HG03139 (cell line): ENCODE data around the gene PSMD9.
A peak's percentile ranks its signal among the peaks of the same experiment; 100 is the strongest.
"Not testable (repeated sequence)": the region's sequence is repeated elsewhere in the genome, so short reads cannot be mapped to it uniquely, and the experiment has no call there.

ENCODE experiments used
- ATAC-seq: cut with Tn5 transposase; IDR thresholded peaks from one replicate; pipeline ENCODE4 v1.9.1; 2021; ENCODE audit not compliant: unreplicated experiment

PSMD9 gene, protein sequence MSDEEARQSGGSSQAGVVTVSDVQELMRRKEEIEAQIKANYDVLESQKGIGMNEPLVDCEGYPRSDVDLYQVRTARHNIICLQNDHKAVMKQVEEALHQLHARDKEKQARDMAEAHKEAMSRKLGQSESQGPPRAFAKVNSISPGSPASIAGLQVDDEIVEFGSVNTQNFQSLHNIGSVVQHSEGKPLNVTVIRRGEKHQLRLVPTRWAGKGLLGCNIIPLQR

DNA sequence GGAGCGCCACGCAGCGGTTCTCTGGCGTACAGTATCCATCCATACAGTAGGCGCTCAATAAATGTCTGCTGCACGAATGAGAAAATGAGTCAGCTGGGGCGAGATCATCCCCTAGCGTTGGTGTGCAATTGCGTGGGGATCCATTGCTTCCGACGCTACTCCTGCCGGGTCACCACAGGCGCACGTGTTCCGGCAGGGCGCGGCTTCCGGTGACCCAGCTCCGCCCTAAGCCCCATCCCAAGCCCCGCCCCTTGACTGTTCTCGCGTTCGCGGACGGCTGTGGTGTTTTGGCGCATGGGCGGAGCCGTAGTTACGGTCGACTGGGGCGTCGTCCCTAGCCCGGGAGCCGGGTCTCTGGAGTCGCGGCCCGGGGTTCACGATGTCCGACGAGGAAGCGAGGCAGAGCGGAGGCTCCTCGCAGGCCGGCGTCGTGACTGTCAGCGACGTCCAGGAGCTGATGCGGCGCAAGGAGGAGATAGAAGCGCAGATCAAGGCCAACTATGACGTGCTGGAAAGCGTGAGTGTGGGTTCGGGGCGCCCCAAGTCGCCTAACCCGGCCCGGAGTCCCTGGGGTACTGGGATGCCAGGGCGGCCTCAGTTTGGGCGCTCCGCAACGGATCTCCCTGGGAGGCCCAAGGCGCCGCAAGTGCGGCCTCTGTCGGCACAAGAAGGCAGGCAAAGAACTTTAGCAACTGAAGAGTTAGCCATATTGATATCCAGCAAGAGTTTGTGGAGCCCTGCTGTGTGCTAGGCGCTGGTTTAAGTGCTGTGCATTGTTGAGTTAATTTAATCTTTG, at the start of gene PSMD9:
TSS of gene PSMD9 (plus strand) at position 313 of the 796 bp plus-strand sequence. CDS start at position 380, 67 bp downstream.
- peak; percentile 88 for ATAC-seq

DNA sequence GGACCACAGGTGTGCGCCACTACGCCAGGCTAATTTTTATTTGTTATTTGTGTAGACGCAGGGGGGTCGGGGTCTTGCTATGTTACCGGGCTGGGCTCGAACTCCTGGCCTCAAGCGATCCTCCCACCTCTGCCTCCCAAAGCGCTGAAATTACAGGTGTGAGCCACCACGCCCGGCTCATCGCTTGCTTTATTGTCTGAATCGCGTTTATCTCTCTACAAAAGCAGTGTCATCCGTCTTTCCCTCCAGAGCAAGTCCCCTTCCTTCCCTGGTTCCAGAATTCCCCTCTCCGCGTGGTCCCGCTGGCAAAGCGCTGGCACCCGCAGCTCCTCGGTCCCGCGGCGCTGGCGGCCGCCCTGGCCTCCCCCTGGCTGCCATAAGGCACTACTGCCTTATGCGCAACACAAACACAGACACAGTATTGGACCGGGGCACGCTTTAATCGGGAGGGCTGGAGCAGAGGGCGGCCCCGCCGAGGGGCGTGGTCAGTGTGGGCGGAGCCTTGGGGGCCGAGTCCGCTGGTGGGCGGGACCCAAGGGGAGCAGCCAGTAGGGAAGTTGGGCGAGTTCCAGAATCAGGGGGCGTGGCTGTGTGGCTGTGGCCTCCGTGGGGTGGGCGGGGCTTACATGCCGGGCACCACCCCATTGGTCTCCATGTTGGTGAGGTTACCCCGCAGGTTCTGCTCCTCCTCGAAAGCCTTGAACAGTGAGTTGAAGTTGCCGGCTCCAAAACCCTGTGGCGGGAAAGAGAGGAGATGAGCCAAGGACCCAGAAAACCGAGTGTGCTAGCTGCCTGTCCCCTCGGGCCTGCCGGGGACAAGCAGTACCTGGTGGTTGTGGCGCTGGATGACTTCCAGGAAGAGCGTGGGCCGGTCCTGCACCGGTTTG, 49.2 kb upstream of the PSMD9 start:
- peak; percentile 95 for ATAC-seq

DNA sequence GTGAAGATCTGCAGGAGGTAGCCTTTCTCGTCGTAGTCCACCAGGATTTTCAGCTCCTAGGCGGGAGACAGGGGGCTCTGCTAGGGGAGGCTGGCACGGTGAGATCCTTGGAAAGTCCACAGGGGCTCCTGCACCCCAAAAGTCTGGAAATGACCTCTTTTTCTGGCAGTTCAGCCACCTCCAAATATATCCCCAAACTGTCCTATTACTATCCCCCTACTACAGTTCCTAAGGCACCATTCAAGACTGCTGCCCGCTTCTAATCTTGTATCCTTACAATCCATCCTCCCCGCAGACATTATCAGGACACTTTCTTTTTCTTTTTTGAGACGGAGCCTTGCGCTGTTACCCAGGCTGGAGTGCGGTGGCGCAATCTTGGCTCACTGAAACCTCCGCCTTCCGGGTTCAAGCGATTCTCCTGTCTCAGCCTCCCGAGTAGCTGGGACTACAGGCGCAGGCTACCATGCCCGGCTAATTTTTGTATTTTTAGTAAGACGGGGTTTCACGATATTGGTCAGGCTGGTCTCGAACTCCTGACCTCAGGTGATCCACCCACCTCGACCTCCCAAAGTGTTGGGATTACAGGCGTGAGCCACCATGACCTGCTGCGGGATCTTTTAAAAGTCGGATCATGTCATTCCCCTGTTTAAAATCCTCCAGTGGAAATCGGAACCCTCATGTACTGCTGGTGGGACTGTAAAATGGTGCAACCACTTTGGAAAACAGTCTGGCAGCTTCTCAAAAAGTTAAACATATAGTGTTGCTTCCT, 48.4 kb upstream of the PSMD9 start:
- no peak for ATAC-seq

DNA sequence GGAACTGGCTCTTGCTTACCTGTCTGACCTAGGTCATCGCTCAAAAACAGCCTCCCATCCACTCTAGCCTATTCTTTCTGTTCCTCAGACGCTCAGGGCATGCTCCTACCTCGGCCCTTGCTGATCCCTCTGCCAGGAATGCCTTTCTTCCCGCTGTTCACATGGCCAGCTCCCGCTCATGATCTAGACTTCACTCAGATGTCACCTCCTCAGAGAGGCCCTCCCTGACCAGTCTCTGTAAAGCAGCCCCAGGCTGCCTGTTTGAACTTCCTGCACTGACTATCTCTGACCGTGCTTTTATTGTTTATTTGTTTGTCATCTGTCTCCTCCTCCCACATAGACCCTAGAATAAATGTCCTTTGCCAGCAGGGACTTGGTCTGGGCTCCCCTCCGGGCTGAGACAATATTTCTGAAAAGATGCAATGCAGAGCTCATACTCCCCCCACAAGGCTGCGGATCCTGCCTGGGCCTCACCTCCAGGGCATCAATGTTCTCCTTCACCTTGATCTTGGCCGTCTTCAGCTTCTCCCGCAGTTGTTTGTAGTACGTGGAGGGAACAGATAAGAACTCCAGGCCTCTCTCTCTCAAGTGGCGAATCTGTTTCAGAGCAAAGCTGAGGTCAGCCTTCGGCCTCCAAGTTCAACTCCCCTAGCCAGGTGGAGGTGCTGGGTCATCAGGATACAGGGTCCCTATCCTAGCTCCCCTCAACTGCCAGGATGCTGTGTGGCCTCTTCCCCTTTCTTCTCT, 45.2 kb upstream of the PSMD9 start:
- no peak for ATAC-seq

DNA sequence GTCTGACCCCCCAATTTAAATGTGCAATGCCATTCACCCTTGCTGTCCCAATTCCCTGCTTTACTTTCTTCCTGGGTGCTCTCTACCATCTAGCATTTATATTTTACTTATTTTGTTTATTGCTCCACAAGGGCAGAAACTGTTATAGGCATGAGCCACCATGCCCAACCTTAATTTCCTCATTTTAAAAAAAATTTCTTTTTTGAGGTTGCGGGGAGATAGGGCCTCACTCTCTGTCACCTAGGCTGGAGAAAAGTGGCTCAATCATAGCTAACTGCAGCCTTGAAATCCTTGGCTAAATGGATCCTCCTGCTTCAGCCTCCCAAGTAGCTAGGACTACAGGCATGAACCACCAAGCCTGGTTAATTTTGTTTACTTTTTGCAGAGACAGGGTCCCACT, 42.9 kb upstream of the PSMD9 start:
- no peak for ATAC-seq

DNA sequence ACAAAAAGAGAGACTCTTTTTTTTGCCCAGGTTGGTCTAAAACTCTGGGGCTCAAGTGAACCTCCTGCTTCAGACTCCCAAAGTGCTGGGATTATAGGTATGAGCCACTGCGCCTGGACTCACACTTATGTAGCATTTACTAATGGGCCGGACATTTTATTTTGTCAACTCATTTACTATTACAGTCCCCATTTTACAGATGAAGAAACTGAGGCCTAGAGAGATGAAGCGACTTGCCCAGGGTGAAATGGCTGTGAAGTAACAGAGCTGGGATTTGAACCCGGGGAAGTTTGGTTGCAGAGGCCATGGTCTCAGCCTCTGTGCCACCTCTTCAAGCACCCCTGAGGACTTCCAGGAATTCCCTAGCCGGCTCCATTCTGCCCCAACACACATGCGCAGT, 39.4 kb upstream of the PSMD9 start:
- no peak for ATAC-seq

DNA sequence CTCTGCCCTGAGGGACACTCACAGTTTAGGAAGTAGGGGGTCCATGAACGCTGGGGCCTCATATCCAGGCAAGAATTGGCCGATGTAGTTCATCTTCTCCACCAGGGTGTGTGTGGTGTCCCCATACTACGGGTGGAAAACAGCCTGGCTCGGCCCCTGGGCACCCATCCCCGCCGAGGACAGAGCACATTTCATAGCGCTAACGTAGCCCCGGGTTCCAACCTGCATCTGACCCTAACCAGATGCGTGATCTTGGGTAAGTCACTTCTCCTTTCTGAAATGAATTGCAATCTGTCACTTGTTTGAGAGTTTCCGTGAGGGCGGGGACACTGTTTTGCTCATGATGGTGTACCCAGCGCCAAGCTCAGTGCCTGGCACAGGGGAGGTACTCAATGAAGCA, 38.9 kb upstream of the PSMD9 start:
- no peak for ATAC-seq

DNA sequence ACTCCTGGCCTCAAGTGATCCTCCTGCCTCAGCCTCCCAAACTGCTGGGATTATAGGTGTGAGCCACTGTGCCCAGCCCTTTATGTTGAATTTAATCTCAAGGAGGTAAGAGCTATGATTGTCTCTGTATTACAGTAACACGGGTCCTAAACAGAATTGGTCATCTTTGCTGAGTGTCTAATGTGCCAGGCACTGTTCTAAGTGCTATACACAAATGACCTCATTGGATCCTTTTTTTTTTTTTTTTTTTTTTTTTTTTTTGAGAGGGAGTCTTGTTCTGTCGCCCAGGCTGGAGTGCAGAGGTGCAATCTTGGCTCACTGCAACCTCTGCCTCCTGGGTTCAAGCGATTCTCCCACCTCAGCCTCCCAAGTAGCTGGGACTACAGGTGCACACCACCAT, 36.2 kb upstream of the PSMD9 start:
- not testable (repeated sequence) for ATAC-seq

DNA sequence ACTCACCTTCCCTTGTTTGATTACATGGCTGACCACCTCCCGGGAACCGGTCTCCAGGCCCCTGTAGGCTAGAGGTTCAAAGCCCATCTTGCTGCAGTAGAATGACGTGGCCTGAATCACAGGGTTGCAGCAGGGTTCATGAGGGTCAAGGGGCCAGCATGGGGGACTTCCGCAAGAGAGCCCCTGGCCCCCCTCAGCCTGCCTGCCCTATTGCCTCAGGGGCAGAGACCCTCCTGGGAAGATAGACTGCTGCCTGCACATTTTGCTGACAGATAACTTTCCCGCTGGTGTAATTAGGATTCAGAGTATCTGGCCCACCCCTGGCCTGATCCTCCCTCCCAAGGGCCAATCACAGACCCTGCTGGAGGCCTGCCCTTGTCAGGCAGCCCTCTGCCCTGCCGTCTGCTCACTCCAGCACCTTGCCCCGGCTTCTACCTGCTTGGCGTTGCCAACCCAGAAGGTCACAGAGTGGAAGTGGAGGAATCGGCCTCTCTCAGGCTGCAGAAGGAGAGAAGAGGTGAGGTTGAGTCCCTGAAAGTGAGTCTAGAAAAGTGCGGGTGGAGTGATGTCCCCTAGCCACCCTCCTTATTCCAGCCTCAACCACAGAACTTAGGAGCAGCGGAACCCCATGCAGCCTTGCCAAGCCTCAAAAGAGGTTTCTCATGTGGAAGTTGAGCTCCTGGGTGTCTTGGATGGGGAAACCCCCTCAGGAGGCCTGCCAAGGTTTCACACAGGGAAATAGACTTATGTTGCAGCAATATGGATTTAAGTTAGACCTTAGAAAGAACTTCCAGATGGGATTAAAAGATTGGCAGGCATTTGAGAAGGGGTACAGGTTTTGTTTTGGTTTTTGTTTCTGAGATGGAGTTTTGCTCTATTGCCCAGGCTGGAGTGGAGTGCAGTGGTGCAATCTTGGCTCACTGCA, 31.0 kb upstream of the PSMD9 start:
- no peak for ATAC-seq

DNA sequence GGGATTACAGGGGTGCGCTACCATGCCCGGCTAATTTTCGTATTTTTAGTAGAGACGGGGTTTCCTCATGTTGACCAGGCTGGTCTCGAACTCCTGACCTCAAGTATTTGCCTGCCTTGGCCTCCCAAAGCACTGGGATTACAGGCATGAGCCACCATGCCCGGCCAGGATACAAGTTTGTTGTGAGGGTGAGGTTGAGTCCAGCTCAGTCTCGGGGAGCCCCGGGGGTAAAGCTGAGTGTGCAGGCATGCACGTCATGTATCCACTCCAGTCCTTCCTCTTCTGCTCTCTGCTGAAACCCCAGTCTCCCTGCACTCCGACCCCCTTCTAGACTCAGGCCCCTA, 30.3 kb upstream of the PSMD9 start:
- no peak for ATAC-seq

DNA sequence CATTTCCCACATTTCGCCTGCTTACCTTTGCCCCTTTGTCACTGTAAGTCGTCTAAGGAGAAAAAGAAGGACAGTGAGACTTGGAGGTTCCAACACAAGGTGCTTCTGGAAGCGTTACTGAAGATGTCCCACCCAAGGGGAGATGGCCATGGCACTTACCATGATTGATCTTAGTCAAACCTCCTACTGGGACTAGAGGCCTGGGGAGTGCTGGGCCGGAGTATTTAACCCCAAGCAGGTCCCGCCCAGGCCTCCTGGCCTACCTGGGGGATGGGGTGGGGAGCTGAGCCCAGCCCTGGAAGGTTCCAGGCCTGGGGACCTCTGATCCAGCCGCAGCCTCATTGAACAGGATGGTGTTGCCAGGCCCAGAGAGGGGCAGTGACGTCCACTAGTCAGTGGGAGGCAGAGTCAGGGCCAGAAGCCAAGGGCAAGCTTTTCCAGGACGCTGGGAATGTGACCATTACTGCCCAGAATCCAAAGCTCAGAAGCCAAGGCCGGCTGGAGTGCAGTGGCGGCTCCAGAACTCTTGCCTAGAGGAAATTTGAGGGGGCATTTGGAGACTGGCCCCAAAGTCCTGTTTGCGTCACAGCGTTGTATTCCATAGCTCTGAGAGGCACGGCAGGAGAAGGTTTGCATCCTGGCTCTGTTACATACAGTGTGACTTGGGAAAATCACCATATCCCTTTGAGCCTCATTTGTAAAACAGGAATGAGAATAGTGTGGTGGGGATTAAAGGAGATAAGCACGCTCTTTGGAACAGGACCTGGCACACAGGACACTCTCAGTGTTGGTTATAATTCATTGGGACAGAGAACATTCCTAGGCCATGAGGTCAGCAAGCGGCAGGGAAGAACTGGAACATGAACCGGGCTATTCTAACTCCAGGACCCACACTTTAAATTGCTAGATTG, 29.7 kb upstream of the PSMD9 start, which contains the start of gene HPD:
TSS of gene HPD (minus strand) at position 198 of the 911 bp plus-strand sequence. CDS start at position 162, 36 bp downstream.
- ATAC-seq: no peak

DNA sequence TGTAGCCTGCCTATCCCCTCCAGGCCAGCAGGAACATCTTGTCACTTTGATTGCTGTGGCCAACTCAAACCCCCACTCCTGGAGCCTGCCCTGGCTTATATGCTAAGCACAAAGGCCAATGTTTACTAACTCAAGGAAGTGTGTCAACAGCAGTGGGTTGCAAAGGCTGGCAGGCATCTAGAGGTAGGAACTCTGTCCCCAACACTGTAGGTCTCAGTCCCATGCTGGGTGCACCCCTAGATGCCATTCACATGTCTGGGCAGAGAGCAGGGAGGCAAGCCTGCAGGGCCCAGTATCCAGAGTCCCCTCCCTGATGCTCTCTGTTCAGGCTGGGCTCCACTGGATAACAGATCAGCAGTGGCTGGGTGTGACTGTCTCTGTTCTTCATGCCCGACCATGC, 28.3 kb upstream of the PSMD9 start:
- ATAC-seq: no peak

DNA sequence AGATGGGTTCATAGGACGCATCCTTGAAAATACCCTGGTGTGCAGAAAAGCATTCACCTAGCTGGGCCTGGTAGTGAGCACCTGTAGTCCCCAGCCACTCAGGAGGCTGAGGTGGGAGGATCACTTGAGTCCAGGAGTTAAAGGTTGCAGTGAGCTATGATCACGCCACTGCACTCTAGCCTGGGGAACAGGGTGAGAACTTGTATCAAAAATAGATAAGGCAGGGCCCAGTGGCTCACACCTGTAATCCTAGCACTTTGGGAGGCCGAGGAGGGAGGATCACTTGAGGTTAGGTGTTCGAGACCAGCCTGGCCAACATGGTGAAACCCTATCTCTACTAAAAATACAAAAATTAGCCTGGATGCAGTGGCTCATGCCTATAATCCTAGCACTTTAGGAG, 27.9 kb upstream of the PSMD9 start:
- not testable (repeated sequence) for ATAC-seq

DNA sequence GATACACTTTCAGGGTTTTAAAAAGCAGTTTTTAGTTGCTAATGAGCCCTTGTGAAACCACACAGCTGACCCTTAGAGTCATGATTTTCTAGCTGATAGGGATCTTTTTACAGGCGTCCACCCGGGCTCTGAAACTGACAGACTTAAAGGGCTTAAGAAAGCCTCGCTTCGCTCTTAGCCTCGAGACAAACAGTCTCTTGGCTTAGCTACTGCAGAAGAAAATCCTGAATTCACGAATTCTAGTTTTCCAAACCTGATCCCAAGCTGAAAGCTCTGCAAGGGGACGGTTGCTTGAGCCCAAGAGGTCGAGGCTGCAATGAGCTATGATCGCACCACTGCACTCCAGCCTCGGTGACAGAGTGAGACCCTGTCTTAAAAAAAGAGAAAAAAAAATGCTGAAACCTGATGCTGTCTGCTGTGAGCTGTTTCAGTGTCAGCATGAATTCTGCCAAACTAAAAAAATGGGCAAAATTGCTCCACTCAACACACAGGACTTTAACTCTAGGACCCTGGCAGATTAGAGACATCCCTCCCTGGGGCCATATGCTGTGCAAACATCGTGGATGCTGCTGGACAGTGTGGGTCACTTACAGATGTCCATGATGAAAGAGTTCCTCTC, 26.8 kb upstream of the PSMD9 start:
- ATAC-seq: no peak

DNA sequence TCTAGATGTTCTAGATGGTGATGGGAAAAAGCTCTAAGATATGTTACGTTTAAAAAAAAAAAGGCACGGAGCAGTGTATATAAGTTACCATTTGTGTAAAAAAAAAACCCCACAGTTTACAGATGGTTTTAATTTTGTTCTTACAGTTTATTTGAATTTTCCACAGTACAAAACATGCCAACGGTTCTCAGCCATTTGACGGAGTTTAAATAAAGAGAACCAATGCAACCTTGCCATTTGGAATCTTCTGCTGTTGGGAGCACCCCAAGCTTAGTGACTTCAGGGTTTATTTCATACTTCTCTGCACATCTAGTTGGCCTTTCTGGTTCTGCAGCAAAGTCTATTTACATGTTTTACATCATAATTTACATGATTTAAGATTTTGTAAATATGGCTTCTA, 22.3 kb upstream of the PSMD9 start:
- no peak for ATAC-seq

DNA sequence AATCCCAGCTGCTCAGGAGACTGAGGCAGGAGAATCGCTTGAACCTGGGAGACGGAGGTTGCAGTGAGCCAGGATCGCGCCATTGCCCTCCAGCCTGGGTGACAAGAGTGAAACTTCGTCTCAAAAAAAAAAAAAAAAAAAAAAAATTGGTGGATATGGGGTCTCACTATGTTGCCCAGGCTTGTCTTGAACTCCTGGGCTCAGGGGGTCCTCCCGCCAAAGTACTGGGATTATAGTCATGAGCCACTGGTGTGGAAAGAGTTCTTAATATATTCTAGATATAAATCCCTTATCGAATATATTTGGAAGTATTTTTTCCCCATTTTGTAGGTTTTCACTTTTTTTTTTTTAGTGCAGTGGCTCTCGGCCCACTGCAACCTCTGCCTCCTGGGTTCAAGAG, 19.4 kb upstream of the PSMD9 start:
- ATAC-seq: not testable (repeated sequence)

DNA sequence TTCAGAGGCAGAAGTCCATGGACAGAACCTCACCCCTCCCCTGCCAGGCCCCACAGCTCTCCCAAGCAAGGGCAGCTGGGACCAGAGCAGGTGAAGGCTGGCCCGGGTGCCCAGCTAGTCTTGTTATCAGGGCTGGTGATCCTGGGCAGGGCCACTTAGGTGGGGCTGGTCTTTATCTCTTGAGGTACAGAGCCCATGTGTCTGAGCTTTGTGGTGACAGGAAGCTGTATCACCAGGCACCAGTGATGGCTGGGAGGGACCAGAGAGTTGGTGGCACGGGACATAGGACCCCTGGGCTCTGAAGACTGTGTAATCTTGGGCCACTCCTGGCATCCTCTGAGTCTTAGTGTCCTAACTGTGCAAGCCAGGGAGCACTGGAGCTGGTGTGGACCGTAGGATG, 17.1 kb upstream of the PSMD9 start:
- ATAC-seq: no peak
